GM21529 (cell line): ENCODE measurements around the gene AUTS2.

ENCODE experiments used
- ATAC-seq: cut with Tn5 transposase; IDR thresholded peaks from one replicate; pipeline ENCODE4 v1.9.1; 2021; ENCODE audit not compliant: unreplicated experiment

AUTS2 gene

GRCh38 chr7:69754476-69754875 is 156.2 kb downstream of the AUTS2 start:
- ATAC-seq: no peak

- no peak for ATAC-seq
Observed at GRCh38 chr7:69756235-69756634, 158.0 kb downstream of the AUTS2 start.

- ATAC-seq: no peak
Observed at GRCh38 chr7:69757528-69757927, 159.3 kb downstream of the AUTS2 start.

DNA sequence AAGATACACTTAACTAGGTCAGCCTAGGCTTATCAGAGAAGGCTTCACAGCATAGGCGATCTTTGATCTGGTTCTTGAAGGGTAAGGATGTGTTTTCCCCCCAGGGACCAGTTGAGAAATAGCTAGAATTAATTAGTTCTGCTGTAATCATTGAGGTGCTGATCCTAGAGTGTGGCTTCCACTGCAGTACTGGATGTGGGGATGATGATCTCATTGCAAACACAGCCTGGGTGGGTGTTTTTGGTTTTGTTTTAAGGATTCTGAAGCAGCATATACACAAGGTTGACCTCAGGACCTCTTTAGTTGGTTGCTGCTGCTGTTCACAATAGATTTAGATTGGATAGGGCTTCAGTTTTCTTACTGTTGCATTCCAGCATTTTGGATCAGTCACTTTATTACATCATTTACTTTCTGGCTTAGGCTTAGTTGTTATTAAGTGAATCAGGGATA is 159.7 kb downstream of the AUTS2 start:
- no peak for ATAC-seq

DNA sequence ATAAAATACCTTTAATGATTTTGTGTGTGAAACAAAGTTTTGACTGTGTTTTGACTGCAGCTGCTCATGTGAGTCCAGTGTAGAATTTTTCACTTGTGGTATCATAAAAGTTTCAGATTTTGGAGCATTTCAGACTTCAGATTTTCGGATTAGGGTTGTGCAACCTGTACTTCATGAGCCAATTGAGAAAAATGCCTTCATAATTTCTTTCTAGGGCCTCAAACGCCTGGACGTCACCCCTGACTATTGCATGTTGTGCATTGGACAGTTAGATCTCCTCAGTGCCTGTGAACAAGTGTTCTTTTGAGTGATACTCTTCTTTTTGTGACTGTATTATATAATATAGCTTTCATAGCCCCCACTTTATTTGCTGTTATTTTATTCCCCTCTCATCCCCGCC is 161.1 kb downstream of the AUTS2 start:
- ATAC-seq: no peak

GRCh38 chr7:69761290-69761922 is 163.1 kb downstream of the AUTS2 start:
- no peak for ATAC-seq

GRCh38 chr7:69762821-69763352 is 164.6 kb downstream of the AUTS2 start:
- ATAC-seq: peak; percentile 43

- no peak for ATAC-seq
Observed at GRCh38 chr7:69763513-69763912, 165.2 kb downstream of the AUTS2 start.

DNA sequence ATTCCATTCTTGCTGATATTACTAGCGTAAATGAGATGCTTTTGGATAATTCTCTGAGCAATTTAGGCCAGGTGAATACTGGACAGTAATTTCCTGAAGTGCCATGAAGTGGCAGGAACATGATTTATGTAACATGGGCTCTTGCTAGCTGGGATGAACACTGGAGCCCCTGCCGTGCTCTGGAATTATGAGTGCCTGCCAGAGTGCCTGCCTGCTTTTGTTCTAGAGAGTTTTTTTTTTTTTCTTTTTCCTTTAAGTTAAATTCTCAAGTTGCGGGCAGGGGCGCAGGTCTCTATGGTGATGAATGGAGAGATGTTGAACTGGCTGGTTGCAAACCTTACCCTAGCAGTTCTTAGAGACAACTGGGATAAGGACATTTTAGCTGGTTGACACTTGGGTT is 165.9 kb downstream of the AUTS2 start:
- no peak for ATAC-seq

DNA sequence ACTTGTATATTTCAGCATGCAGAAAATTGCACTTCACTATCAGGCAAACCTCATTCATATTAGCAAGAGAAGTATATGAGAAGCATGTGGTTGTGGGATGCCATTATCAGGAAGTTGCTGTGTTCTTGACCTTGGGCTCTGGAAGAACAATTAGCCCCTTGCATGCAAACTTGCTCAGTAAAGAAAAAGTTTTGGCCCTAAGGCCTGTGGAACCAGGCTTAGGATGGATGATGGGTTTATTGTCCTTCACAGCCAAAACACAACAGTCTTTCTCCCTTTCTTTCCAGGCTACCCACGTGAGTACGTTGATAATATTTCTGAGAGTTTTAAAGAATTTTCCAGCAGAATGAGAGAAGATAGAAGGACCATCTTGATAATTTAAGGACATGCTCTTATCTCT is 166.4 kb downstream of the AUTS2 start:
- no peak for ATAC-seq

DNA sequence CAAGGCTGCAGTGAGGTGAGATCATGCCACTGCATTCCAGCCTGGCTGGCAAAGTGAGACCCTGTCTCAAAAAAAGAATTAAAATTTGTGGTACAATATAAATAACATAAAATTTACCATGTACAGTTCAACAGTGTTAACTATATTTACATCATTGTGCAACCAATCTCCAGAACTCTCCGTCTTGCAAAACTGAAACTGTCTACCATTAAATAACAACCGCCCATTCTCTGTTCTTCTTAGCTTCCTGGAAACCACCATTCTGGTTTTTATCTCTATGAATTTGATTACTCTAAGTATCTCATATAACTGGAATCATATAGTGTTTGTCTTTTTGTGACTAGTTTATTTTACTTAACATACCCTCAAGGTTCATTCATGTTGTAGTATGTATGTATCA is 167.6 kb downstream of the AUTS2 start:
- peak; percentile 51 for ATAC-seq

DNA sequence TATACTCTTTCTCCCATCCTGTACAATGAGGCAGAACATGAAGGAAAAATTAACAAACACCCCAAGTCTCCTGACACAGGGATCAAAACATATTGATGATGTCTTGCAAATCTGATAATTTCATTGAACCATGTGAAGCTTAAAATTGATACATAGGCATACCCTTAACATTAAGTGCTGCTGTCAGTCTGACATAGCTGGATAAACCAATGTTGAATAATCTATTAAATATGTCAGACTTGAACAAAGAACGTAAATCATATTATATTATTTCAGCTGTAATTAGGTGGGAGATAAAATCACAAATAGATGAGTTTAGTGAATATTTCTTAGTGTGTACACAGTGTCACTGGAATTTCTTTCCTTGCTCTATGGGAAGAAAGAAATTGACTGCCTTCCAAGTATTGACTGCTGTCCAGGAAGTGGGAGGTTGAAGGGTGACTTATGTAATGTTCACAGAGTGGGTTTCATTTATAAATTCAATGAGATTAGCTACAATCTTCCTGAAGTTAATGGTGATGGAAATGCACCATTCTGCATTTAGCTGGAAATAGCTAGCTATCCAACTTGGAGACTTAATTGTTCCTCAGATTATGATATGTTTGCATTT is 170.8 kb downstream of the AUTS2 start:
- ATAC-seq: no peak

DNA sequence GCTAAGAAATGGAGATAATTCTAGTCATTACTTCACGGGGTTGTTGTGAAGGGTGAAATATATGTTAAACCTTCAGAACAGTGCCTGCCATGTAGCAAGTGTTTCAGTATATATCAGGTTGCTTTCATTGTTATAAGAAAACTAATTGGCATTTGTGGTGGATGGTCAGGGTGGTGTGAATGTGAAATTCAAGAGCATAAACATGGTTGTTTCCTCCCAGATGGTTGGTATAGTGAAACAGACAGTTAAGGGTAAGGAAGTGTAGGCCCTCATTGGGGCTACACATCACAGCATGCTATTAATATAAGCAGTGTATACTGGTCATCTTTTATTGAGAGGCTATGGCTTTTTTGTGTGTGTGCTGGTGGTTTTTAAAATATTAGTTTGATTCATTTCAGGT is 171.6 kb downstream of the AUTS2 start:
- ATAC-seq: no peak

DNA sequence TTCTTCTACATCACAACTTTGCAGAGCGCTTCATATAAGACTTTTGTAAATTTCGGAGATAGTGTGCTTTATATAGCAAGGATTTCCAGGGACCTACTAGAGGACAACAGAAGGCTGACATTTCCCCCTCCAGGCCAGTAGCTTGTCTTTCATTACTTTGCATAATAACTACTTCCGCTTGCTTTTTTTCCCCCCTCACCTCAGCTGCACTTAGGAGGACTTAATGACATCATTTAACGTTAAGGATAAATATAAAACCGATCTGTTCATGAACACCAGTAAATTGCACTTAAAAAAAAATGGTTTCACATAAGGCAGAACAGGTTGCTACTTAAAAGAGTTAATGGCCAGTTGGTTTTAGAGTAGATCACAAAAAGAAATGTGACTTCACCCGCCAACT is 172.3 kb downstream of the AUTS2 start:
- no peak for ATAC-seq

- ATAC-seq: no peak
Observed at GRCh38 chr7:69772718-69773436, 174.6 kb downstream of the AUTS2 start.

- ATAC-seq: no peak
Observed at GRCh38 chr7:69773535-69774225, 175.4 kb downstream of the AUTS2 start.

- ATAC-seq: no peak
Observed at GRCh38 chr7:69775231-69775771, 177.0 kb downstream of the AUTS2 start.

GRCh38 chr7:69776611-69777010 is 178.3 kb downstream of the AUTS2 start:
- no peak for ATAC-seq

GRCh38 chr7:69778138-69778537 is 179.9 kb downstream of the AUTS2 start:
- ATAC-seq: peak; percentile 60

- no peak for ATAC-seq
Observed at GRCh38 chr7:69780379-69780778, 182.1 kb downstream of the AUTS2 start.

- no peak for ATAC-seq
Observed at GRCh38 chr7:69781412-69781846, 183.2 kb downstream of the AUTS2 start.
